NCI-H187 (cell line): ENCODE results near the gene HNRNPA3.
A peak's percentile ranks its signal among the peaks of the same experiment; 100 is the strongest.
"Not testable (repeated sequence)": the region's sequence is repeated elsewhere in the genome, so short reads cannot be mapped to it uniquely, and the experiment has no call there.

Source experiments
- DNase-seq, 2 experiments: peaks; one replicate each; lab custom pipeline; 2025; lab: John Stamatoyannopoulos, UW

The HNRNPA3 gene

DNA sequence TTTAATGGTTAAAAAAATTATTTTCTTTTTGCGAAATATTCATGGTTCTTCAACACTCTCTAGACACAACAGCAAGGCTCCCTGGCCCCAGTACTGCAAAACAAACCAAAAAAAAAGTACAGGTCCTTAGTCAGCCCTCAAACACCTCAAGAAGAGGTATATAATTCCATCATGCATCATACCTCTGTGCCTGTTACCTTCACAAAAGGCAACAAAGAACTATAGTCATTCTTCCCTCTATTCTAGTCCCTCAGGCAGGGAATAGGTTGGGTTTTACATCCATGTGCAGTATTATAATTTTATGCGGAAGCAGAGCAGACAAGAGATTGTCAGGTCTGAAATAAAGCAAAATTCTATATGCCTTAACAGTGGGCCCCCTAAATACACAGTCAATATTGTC lies 43.4 kb downstream of the HNRNPA3 start:
- DNase-seq = no peak

DNA sequence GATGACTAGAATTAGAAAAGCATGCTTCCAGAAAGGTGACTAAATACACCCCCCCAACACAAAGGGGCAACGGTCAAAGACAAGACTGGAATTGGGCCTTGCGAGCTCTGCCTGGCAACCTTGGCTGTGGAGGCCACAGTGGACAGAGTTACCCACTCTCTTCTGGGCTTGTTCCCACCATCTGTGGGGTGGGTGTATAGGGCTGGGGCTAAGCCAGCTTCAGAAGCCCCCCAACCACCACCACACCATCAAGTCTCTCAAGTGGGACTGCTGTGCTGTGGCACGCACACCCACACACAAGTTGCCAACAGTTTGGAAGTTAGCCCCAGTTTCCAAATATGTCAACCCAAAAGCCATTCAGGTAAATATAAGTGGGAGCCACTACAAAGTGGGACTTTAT lies 44.1 kb downstream of the HNRNPA3 start:
- DNase-seq = no peak

DNA sequence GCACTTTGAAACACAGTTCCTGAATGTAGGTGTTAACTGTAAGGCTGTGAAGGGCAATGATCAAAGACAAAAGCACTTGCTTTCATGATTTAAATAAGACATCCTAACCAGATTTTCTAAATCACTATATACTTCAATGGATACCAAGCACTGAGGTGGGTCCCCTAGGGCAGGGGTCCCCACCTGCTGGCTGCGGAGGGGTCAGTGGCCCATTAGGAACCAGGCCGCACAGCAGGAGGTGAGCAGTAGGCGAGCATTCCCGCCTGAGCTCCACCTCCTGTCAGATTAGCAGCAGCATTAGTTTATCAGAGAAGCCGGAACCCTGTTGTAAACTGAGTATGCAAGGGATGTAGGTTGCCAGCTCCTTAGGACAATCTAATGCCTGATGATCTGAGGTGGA lies 44.9 kb downstream of the HNRNPA3 start:
- DNase-seq = no peak

DNA sequence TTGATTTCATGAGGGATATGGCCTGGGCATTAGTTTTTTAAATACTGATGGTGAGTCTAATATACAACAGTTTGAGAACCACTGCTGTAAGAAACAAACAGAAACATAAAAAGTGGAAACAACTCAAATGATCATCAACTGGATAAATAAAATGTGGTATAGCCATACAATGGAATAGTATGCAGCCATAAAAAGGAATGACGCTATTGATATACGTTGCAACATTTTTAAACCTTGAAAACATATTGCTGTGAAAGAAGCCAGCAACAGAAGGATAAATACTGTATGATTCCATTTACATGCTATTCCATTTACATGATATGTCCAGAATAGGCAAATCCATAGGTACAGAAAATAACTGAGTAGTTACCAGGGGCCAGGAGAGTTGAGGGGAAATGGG lies 45.5 kb downstream of the HNRNPA3 start:
- DNase-seq = no peak

DNA sequence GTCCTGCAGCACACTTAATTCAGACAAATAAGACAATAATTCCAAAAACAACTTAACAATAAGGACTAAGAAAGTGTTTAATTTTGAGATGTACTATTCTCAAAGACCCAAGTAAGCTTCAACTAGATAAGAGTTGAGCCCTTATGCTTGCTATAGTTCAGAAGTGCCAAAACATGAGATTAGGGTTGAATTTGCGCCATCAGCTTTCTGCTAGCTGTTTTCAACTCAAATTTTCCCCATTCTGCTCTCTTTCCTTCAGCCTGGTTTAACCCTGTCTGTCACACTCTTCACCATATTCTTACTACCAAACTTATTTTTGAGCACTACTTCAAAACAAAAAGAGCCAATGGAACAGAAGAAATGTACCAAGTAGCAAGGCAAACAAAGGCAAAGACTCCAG lies 47.8 kb downstream of the HNRNPA3 start:
- no peak for DNase-seq

DNA sequence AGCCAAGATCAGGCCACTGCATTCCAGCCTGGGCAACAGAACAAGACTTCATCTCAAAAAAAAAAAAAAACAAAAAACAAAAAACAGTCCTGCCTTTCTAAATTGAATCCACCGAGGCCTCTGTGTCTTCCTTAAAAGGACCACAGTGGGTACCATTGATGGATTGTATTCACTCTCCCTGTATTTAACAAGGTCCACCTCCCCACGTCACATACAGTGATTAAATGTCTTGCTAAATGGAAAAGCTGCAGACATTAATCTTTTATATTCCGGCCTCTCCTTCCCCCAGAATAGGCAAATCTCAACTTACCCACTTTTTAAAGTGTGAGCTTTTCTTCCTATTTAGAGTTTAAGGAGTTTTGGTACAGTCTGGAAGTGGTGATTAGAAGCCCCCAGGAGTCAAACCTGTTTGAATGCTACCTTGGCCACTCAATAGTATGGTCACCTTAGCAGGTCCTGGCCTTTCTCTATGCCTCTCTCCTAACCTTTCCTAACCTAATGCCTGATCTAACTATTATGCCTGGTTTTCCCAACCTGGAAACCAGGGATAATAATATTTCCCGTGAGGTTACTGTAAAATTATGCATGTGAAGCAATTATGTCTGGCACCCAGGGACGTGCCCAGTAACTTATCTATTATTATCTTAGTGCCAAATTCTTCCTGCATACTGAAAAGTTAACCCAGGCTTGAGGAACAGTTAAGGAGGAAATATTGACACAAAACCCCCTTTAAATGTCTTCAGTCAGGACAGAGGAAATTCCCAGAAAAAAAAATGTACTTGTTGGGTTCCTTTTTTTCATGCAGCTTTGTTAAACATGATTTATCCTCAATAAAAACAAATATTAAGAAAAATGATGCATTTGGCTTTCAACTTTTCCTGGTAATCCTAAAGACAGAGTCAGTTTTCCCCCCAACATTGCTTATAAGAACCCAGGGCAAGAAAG lies 48.8 kb downstream of the HNRNPA3 start:
- no peak for DNase-seq

DNA sequence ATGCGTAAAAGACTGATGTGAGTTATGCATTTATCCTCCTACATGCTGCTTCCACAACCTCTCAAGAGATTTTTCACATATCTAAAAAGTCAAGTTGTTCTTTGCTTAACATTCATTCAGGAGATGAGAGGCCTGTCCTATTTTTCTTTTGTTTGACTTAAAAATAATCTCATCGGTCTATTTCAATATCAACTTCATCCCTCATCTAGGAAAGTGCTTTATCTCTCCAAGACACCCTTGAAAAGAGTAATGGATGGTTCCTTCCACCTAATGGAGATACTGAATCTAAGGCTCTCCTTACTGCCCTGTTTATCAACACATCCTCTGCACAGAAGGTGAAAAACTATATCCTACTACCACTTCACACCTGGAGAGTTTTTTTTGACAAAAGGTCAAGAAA lies 49.5 kb downstream of the HNRNPA3 start:
- no peak for DNase-seq

DNA sequence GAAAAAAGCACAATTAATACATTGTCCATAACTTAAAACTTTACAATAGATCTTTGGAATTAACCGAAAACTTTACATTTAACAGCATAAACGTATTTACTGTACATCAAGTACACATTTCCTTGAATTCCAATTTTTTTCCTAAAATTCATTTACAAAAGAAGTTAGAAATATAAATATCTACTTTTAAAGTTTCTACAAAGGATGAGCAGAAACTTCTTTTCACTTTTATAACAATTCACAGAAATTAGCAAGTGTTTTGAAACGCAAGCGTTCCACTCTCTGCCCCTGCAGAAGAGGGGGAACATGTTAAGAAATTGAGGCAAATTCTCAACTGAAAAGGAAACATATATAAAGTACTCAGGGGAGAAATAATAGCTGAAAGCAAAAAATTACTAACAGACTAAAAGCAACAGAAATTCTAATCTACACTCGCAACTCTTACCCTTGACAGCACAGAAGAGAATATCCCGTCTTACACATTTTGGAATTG lies 50.4 kb downstream of the HNRNPA3 start:
- no peak for DNase-seq

DNA sequence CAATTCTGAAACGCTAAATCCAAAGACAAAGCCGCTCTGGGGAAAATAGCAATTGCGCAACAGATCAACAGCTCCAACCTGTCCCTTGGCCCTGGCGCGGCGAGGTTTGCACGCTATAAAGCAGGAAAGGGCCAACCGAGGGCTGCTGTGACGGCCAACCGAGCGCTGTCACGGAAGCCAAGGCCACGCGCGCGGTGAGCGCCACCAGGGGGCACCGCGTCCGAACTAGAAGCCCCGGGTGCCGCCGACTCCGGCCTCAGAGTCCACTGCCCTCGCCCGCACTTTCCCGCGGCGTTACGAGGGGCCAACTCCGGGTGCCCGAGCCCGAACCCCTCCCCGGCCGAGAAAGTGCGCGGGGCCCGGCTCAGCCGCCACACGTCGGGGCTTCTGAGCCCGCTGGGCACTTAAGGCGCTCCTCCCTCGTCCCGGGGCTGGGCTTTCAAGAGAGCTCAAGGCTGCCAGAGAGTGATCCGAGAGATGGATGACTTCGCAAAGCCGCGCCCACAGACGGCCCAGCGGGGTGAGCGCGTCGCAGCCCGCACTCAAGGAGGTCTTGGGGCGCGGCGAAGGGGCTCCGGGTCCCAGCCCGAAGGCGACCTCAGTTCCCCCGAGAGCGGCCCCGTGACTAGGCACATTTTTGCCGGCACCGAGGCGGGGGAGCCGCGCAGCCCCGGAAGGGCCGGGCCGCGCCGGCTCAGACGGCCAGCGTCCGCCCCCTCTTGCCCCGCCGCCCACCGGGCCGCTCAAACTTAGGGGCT lies 51.0 kb downstream of the HNRNPA3 start:
- DNase-seq = peak; percentile 83

DNA sequence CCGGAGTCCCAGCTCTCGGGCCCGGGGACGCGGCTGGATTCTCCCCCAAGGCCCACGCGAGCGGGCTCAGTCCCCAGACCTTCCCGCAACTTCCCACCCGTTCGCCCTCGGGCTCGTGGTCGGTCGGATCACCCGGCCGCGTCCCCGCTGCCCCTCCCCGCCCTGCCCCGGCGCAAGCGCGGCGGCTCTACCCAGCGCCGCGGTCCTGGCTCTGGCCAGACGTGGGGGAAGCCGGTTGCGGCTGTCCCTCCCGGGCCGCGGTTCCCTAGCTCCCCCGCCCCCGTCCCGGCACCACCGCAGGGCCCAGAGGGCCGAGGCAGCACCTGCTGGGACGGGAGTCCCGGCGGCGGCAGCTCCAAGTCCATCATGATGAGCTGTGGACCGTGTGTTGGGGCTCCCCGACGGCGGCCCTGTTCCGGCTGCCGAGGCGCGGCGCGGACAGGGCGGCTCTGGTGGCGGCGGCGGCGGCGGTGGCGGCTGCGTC lies 51.7 kb downstream of the HNRNPA3 start:
- no peak for DNase-seq

DNA sequence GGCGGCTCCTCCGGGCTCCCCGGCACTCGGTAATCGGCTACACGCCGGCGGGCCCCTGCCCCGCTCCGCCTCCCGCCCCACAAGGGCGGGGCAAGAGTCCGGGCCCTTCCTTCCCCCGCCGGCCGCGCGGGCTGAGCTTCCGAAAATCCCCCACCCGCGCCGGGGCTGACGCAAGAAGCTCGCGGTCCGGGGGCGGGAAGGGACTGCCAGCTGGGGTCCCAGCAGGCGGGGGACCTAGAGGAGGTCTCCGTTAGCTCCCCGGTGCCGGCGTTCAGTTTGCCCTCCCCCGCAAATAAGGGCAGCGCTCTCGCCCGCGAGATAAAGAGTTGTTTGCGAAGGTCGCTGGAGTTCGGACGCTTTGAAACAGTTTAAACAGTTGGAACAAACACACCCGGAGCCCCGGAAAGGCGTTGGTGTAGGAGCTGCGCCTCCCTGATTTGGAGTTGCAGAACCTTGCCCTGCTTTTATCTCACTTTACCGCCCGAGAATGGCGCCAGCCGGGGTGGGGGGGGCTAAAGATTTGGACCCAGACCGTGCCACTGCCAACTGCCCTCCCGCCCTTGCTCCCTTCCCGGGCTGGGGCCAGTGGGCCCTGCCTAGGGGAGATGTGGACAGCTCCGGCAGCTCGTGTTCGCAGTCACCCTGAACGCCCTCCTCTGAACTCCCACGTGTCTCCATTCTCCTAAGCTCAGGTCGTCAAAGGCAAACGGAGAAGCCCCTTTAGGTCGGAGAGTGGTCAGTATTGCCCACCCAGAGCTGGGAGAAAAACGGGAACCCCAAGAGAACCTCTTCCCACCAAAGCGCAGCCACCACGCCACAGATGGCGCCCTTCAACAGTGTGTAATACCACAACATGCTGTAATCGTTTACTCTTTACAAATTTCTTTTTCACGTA lies 52.3 kb downstream of the HNRNPA3 start, which contains the start of gene NFE2L2:
Gene NFE2L2 (minus strand): TSS at position 35 of the 895 bp plus-strand sequence. CDS start 151 bp downstream, outside the sequence.
- DNase-seq = peak in 1 of 2 experiments; percentile 63

DNA sequence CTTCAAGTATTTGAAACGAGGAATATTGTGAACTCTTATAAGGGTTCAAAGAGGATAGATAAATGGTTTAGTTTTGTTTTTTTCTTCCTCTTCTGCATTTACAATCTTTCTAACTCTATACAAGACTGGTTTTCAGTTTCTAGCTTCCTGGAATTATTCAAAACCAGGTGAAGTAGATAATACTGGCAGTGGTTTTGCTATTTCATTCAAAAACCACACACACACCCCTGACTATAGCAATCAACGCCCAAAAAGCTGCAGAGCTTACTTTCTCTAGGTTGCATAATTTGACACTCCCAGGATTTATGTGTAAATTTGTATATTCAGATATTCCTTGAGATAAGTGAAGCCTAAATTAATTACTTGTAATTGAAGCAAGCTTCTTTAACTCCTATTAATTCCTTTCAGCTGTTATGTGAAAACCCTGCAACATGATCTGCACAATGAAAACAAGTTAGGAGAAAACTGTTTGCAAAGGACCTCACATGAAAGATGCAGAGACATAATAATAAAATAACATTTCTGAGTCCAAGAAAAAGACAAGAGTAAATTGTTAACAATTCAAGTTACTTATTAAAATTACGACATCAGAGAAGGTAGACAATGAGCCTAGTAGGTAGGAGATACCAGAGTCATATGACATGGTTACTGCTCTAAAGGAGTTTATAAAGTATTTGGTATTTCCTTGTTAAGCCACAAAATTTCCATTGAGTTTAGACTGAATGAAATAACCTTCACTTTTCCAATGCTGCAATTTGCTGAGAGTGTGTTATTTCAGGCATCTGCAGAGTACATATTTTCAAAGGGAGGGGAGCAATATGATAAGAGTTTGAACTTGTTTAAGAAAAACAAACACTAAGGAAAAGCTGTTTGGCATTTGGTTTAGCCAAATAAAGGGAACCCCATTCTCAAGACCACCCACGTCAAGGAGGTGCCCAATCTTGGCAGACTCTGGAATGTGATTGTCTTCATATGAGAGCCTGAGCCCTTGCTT lies 53.5 kb downstream of the HNRNPA3 start:
- DNase-seq = no peak

DNA sequence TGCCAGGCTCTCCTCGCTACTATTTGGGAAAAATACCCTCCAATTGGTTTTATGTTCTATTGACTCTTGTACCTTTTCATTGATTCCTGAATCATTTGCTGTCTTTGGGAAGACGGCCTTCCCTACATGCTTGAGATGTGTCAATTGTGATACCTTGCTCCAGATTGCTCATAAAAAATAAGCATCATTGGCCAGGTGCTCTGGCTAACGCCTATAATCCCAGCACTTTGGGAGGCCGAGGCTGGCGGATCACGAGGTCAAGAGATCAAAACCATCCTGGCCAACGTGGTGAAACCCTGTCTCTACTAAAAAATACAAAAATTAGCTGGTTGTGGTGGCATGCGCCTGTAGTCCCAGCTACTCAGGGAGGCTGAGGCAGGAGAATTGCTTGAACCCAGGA lies 54.4 kb downstream of the HNRNPA3 start:
- DNase-seq = not testable (repeated sequence)

DNA sequence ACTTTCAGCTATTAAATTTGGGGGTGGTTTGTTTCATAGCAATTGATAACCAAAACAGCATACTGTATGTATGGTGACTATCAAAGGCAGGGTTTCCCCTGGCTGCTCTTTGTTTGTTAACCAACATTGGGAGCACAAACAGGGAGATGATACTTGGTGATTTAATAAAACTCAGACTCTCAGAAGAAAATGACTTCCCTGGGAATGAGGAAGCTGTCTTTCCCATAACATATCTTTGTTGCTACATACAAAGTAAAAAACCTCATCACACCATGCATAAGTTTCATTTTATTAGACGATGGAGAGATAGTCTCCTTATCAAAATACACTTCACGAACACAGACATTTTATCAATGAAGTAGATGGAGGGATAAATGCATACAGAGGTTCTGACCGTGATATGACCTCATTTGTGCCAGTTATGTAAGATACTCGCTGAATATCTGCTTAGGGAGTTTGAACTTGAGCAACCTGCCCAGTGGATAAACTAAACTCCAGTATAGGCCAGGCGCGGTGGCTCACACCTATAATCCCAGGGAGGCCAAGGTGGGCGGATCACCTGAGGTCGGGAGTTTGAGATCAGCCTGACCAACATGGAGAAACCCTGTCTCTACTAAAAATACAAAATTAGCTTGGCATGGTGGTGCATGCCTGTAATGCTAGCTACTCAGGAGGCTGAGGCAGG lies 55.7 kb downstream of the HNRNPA3 start:
- DNase-seq = no peak

DNA sequence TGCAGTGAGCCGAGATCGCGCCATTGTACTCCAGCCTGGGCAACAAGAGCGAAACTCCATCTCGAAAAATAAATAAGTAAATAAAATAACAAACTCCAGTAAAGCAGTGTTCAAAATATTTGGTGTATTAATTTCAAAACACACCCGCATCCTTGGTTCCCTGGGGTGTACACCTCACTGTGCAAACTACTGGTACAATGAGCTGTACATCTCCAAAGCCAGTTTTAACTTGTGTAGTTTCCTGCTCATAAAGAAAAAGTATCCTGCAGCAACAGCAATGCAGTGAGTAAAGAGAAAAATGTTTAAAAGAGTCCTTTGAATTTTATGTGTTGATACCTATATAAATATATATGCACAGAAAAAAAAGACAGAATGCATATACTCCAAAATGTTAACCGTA lies 56.3 kb downstream of the HNRNPA3 start:
- no peak for DNase-seq

DNA sequence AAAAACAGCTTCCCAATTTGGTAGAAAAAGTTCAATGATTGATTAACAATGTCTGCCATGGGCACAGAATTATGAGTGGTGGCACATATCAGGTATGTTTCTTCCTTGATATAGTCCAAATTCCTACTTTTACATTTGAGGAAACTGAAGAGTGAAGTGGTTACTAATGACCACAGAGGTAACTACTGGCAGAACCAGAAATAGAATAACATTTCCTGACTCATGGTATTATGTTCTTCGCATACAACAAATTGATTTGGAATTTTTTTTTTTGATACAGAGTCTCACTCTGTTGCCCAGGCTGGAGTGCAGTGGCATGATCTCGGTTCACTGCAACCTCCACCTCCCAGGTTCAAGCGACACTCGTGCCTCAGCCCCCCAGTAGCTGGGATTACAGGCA lies 57.9 kb downstream of the HNRNPA3 start:
- DNase-seq = no peak

DNA sequence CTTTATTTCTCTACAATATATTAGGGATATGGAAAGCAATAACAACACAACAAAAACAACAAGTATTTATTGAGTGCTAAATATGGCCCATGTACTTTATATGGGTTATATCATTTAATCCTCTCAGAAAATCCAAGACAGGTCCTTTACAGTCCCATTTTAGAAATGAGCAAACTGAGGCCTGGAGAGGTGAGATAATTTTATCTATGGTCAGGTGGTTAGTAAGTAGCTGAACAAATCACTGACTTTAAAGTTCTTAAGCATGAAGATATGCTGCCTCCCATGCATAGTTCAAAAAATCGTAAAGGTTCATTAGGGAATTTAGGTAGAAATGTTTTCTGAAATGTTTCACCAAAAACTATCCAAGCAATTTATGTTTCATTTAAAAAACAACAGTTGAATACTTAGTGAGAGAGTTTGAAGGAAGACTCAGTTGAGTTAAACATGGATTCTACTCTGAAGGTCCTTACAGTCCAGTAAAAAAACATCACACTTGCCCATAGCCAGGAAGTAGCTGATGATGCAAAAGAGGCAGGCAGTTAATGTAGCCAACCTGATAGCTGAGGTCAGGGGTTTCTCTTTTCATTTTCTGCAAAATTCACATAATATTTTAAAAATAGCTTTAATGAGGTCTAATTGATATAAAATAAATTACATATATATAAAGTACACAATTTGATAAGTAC lies 59.5 kb downstream of the HNRNPA3 start:
- DNase-seq = no peak

DNA sequence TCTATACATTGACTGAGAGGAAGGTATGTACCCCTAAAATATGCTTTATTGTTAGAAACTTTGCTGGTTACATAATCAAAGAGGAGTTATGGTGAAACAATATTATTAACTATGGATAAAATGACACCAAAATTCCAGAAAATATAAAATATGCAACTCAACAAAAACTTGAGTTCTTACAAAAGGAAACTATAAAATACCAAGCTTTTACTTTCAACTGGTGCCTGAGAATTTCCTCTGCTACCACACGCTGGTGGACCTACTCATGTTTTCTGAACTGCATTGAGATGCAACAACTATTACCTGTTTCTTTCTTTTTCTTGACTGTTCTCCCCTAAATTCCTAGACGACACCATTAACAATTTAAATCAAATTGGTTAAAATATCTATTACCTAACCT lies 60.2 kb downstream of the HNRNPA3 start:
- DNase-seq = no peak

DNA sequence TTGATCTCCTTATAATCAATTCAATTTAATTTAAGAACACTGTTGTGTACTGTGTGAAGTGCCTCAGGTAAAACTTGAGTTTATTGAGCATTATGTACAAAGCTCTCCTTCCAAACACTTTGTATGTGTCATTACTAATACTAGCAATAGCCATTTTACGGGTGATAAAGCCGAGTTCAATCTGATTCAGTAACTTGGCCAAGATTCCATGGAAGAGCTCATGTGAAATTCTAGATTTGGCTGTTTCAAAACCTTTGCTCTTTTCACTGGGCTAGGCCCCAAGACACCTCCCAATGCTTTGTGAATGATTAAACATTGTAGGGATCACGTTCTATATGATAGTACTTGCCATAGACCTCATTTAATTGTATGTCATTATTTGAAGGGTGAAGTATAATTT lies 60.8 kb downstream of the HNRNPA3 start:
- no peak for DNase-seq
